ENCODE measurements around the gene PYGO2. TPM values are rescaled to one million over a fixed set of nuclear protein-coding genes. Genes with fewer than 3 reads are reported as not detected.

Gene PYGO2
- polyA plus RNA-seq, 1 donor (not counting 4 experiments of a cell fraction or from before 2014, with no cell fraction given) = 15.1 TPM

DNA sequence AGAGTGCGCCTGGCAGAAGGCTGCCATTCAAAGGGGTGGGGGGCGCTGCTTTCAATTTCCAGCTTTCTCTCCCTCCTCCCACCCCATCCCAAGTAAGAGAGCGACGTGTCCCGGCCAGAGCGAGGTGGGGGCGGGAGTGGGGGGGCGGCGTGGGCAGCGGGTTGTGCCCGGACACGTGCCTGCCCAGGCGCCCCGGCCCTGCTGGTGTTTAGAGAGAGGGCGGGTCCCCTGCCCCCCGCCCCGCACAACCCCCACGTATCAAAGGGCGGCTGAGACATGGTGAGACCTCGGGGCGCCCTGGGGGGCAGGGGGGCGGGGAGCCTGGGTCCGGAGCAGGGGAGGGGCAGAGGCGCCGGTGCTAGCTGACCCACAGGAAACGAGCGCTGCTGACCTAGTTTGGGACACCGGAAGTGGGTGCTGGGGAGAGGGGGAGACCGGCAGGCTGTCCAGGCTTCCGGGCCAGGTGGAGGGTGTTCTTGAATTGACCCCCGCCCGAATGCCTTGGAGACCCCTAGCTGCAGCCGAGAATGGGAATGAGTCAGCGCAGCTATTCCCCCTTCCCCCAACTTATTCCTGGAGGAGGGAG lies 42.3 kb upstream of the PYGO2 start:
- dilution Hi-C loops (cut with MboI; ENCODE audit: extremely low pct_ligation_motif_present, low sequenced_read_pairs) = no loop called here
- no peaks in the 10 kb centered on the region for H3K27me3 ChIP-seq (ENCODE audit: control insufficient read depth, extremely low read depth, insufficient read depth, low read length)
- H3K4me2 ChIP-seq (ENCODE audit: control insufficient read depth, extremely low read depth, insufficient read depth, low read depth, low read length) = peak overlapping the region; percentile 92
- peaks cover 1 to 15% of the 10 kb centered on the region in 2 experiments for H3K36me3 ChIP-seq (ENCODE audit: control insufficient read depth in 2 of 2, extremely low read depth in 1 of 2, insufficient read depth in 2 of 2, low read length in 2 of 2)
- peaks cover 58% of the 10 kb centered on the region for H3K79me2 ChIP-seq (ENCODE audit: control insufficient read depth, insufficient read depth, low read length)
- TF ChIP-seq EZH2 (IDR thresholded peaks at IDR 0.05; ENCODE audit: low read length) = no peak
- TF ChIP-seq, protein P1, sequence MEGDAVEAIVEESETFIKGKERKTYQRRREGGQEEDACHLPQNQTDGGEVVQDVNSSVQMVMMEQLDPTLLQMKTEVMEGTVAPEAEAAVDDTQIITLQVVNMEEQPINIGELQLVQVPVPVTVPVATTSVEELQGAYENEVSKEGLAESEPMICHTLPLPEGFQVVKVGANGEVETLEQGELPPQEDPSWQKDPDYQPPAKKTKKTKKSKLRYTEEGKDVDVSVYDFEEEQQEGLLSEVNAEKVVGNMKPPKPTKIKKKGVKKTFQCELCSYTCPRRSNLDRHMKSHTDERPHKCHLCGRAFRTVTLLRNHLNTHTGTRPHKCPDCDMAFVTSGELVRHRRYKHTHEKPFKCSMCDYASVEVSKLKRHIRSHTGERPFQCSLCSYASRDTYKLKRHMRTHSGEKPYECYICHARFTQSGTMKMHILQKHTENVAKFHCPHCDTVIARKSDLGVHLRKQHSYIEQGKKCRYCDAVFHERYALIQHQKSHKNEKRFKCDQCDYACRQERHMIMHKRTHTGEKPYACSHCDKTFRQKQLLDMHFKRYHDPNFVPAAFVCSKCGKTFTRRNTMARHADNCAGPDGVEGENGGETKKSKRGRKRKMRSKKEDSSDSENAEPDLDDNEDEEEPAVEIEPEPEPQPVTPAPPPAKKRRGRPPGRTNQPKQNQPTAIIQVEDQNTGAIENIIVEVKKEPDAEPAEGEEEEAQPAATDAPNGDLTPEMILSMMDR (optimal IDR thresholded peaks at IDR 0.05 in 1 of 3, IDR thresholded peaks at IDR 0.05 in 1 of 3, conservative IDR thresholded peaks at IDR 0.05 in 1 of 3; ENCODE audit: extremely low read depth in 1 of 3, insufficient read depth in 2 of 3, low read length in 3 of 3) = no peak
- H3K27ac ChIP-seq (ENCODE audit: control insufficient read depth, insufficient read depth, low read length) = peak overlapping the region; percentile 81
- peak overlapping the region; percentile 81 to 99 (median 81) for H3K4me3 ChIP-seq (ENCODE audit: control insufficient read depth in 2 of 3, extremely low read depth in 1 of 3, insufficient read depth in 2 of 3, low read depth in 1 of 3, low read length in 3 of 3)
- no peaks in the 10 kb centered on the region for H4K20me1 ChIP-seq (ENCODE audit: control insufficient read depth, extremely low read depth, insufficient read depth, low read length)
- no peak for DNase-seq (ENCODE audit: low read depth, low spot score)
- no peaks in the 10 kb centered on the region for H3K9me1 ChIP-seq (ENCODE audit: control insufficient read depth, extremely low read depth, insufficient read depth, low read length)
- H2AFZ ChIP-seq (ENCODE audit: control insufficient read depth, low read length) = no peak overlapping the region
- no peaks in the 10 kb centered on the region for H3K9me3 ChIP-seq (ENCODE audit: control insufficient read depth, low read depth, low read length)
- H3K9ac ChIP-seq (ENCODE audit: control insufficient read depth, extremely low read depth, insufficient read depth, low read length) = peak overlapping the region; percentile 89
- no peak for FAIRE-seq
- peaks cover 60% of the 10 kb centered on the region for H3K4me1 ChIP-seq (ENCODE audit: control insufficient read depth, extremely low read depth, insufficient read depth, low read length)

DNA sequence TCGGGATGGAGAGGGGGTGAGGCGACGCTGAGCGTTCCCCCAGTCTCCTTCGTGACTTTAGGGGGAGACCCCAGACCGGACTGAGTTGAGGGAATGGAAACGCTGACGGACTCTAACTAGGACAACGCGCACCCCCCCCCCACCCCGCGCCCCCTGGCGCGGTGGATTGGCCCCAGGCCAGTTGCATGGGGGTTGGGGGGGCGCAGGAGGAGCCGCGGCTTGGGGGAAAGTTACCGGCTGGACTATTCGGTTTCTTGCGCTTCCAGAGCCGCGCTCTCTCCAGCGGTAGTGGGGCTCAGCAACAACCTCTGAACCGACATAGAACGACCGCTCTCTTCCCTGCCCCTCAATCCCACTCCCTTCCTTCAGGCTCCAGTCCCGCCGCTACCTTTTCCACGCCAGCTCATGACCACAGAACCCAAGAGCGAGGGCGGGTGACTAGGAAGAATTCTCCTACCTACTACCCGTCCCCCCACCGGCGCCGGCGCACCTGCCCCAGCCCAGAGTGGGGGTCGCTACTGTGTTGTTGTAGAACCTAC lies 41.7 kb upstream of the PYGO2 start:
- H3K79me2 ChIP-seq (ENCODE audit: control insufficient read depth, insufficient read depth, low read length) = peaks cover 54% of the 10 kb centered on the region
- peaks cover 55% of the 10 kb centered on the region for H3K4me1 ChIP-seq (ENCODE audit: control insufficient read depth, extremely low read depth, insufficient read depth, low read length)
- no peak for DNase-seq (ENCODE audit: low read depth, low spot score)
- no peaks in the 10 kb centered on the region for H3K9me1 ChIP-seq (ENCODE audit: control insufficient read depth, extremely low read depth, insufficient read depth, low read length)
- FAIRE-seq = no peak
- dilution Hi-C loops (cut with MboI; ENCODE audit: extremely low pct_ligation_motif_present, low sequenced_read_pairs) = no loop called here
- peaks cover 1 to 15% of the 10 kb centered on the region in 2 experiments for H3K36me3 ChIP-seq (ENCODE audit: control insufficient read depth in 2 of 2, extremely low read depth in 1 of 2, insufficient read depth in 2 of 2, low read length in 2 of 2)
- peak overlapping the region; percentile 81 to 99 (median 81) for H3K4me3 ChIP-seq (ENCODE audit: control insufficient read depth in 2 of 3, extremely low read depth in 1 of 3, insufficient read depth in 2 of 3, low read depth in 1 of 3, low read length in 3 of 3)
- no peaks in the 10 kb centered on the region for H4K20me1 ChIP-seq (ENCODE audit: control insufficient read depth, extremely low read depth, insufficient read depth, low read length)
- TF ChIP-seq, protein P1 (optimal IDR thresholded peaks at IDR 0.05 in 1 of 3, IDR thresholded peaks at IDR 0.05 in 1 of 3, conservative IDR thresholded peaks at IDR 0.05 in 1 of 3; ENCODE audit: extremely low read depth in 1 of 3, insufficient read depth in 2 of 3, low read length in 3 of 3) = no peak
- TF ChIP-seq EZH2 (IDR thresholded peaks at IDR 0.05; ENCODE audit: low read length) = no peak
- H2AFZ ChIP-seq (ENCODE audit: control insufficient read depth, low read length) = no peak overlapping the region
- peak overlapping the region; percentile 89 for H3K9ac ChIP-seq (ENCODE audit: control insufficient read depth, extremely low read depth, insufficient read depth, low read length)
- H3K27ac ChIP-seq (ENCODE audit: control insufficient read depth, insufficient read depth, low read length) = peak overlapping the region; percentile 81
- no peaks in the 10 kb centered on the region for H3K9me3 ChIP-seq (ENCODE audit: control insufficient read depth, low read depth, low read length)
- H3K27me3 ChIP-seq (ENCODE audit: control insufficient read depth, extremely low read depth, insufficient read depth, low read length) = no peaks in the 10 kb centered on the region
- H3K4me2 ChIP-seq (ENCODE audit: control insufficient read depth, extremely low read depth, insufficient read depth, low read depth, low read length) = peak overlapping the region; percentile 92
